GM18502 (cell line): ENCODE data around the gene CCL2.

Source experiments
- ATAC-seq: cut with Tn5 transposase; IDR thresholded peaks from one replicate; pipeline ENCODE4 v1.9.1; 2021; ENCODE audit warnings: mild to moderate bottlenecking; ENCODE audit not compliant: unreplicated experiment, poor library complexity

CCL2 gene

GRCh38 chr17:34306466-34306865, 51.4 kb downstream of the CCL2 start:
- no peak for ATAC-seq
